ENCODE data around the gene ILDR2. TPM values are rescaled to one million over a fixed set of nuclear protein-coding genes. Genes with fewer than 3 reads are reported as not detected.

The ILDR2 gene
- total RNA-seq, 1 donor: 0.36 TPM

DNA sequence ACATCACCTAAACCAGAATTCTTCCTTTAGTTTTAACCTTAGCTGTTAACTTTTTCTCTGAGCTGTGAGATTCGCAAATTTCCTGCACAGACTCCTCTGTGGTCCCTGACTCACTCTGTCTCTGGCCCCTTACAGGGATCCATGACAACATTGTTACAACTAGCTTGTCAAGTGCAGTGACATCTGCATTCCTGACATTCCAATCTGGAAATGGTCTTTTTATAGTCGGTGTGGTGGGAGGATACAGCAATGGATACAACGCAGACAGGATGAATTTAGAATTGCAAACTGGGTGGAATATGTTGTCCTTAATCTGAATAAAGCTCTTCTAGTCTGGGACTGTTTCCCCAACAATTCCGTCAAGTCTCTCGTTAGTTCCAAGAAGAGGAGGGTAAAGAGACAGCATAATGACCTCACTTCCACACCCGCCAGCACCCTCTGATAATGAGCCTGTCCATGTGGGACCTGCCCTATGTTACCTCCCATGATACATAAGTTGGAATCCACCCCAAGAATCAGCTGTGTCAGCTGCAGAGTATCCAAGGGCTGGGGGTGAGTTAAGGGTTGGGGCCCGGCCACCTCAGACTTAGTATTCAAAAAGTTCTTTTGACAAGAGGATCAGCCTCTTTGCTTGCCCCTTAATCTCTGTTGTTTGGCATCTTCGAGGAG, 49.4 kb downstream of the ILDR2 start:
- H3K27ac ChIP-seq (ENCODE audit: low read depth, low read length): no peak overlapping the region
- H3K4me2 ChIP-seq (ENCODE audit: insufficient read depth, low read length): peak overlapping the region; percentile 35

GRCh38 chr1:166924823-166925541, 50.4 kb downstream of the ILDR2 start:
- no peak overlapping the region for H3K27ac ChIP-seq (ENCODE audit: low read depth, low read length)
- peaks cover 9% of the 10 kb centered on the region for H3K4me1 ChIP-seq (ENCODE audit: insufficient read depth, low read length)
- H3K4me3 ChIP-seq (ENCODE audit: insufficient read depth, low read length): no peak overlapping the region
- DNase-seq (ENCODE audit: insufficient read length, low spot score, missing footprints): no peak
- H2AFZ ChIP-seq (ENCODE audit: low read length): no peak overlapping the region
- no peaks in the 10 kb centered on the region for H4K20me1 ChIP-seq (ENCODE audit: insufficient read depth, low read length)
- TF ChIP-seq, protein P1, sequence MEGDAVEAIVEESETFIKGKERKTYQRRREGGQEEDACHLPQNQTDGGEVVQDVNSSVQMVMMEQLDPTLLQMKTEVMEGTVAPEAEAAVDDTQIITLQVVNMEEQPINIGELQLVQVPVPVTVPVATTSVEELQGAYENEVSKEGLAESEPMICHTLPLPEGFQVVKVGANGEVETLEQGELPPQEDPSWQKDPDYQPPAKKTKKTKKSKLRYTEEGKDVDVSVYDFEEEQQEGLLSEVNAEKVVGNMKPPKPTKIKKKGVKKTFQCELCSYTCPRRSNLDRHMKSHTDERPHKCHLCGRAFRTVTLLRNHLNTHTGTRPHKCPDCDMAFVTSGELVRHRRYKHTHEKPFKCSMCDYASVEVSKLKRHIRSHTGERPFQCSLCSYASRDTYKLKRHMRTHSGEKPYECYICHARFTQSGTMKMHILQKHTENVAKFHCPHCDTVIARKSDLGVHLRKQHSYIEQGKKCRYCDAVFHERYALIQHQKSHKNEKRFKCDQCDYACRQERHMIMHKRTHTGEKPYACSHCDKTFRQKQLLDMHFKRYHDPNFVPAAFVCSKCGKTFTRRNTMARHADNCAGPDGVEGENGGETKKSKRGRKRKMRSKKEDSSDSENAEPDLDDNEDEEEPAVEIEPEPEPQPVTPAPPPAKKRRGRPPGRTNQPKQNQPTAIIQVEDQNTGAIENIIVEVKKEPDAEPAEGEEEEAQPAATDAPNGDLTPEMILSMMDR (IDR thresholded peaks at IDR 0.05; ENCODE audit: extremely low read depth, low read depth, low read length): no peak
- no peaks in the 10 kb centered on the region for H3K36me3 ChIP-seq (ENCODE audit: insufficient read depth, low read length)
- no peaks in the 10 kb centered on the region for H3K79me2 ChIP-seq (ENCODE audit: insufficient read depth, low read length)
- H3K4me2 ChIP-seq (ENCODE audit: insufficient read depth, low read length): peak overlapping the region; percentile 35
- no peaks in the 10 kb centered on the region for H3K9me3 ChIP-seq (ENCODE audit: low read depth, low read length)
- peaks cover 35% of the 10 kb centered on the region for H3K27me3 ChIP-seq (ENCODE audit: insufficient read depth, low read length)

More for the DNA sequence above, 49.4 kb downstream of the ILDR2 start:
- Histone ChIP-seq H3K27me3 (ENCODE audit: insufficient read depth, low read length) (peaks cover 25% of the 10 kb centered on the region), H3K36me3 (ENCODE audit: insufficient read depth, low read length) (no peaks in the 10 kb centered on the region), H3K9me3 (ENCODE audit: low read depth, low read length) (no peaks in the 10 kb centered on the region), H2AFZ (ENCODE audit: low read length) (no peak overlapping the region), H3K4me3 (ENCODE audit: insufficient read depth, low read length) (no peak overlapping the region), H4K20me1 (ENCODE audit: insufficient read depth, low read length) (no peaks in the 10 kb centered on the region), H3K79me2 (ENCODE audit: insufficient read depth, low read length) (no peaks in the 10 kb centered on the region), H3K4me1 (ENCODE audit: insufficient read depth, low read length) (peaks cover 9% of the 10 kb centered on the region)
- TF ChIP-seq, protein P1 (IDR thresholded peaks at IDR 0.05; ENCODE audit: extremely low read depth, low read depth, low read length): no peak
- DNase-seq (ENCODE audit: insufficient read length, low spot score, missing footprints): peak; percentile 90

- Histone ChIP-seq H3K4me3 (ENCODE audit: insufficient read depth, low read length) (no peak overlapping the region), H4K20me1 (ENCODE audit: insufficient read depth, low read length) (no peaks in the 10 kb centered on the region), H2AFZ (ENCODE audit: low read length) (no peak overlapping the region), H3K4me1 (ENCODE audit: insufficient read depth, low read length) (peaks cover 5% of the 10 kb centered on the region), H3K79me2 (ENCODE audit: insufficient read depth, low read length) (no peaks in the 10 kb centered on the region), H3K27me3 (ENCODE audit: insufficient read depth, low read length) (peaks cover 61% of the 10 kb centered on the region), H3K4me2 (ENCODE audit: insufficient read depth, low read length) (peak overlapping the region; percentile 48), H3K9me3 (ENCODE audit: low read depth, low read length) (no peaks in the 10 kb centered on the region), H3K36me3 (ENCODE audit: insufficient read depth, low read length) (no peaks in the 10 kb centered on the region), H3K27ac (ENCODE audit: low read depth, low read length) (no peak overlapping the region)
- TF ChIP-seq, protein P1 (IDR thresholded peaks at IDR 0.05; ENCODE audit: extremely low read depth, low read depth, low read length): no peak
- peak; percentile 69 for DNase-seq (ENCODE audit: insufficient read length, low spot score, missing footprints)
These were observed 54.5 kb downstream of the ILDR2 start for GRCh38 chr1:166920561-166921475.
